Lower leg skin (tissue), 3 donors: ENCODE measurements around the gene CHD6.

Experiments used
- POLR2A ChIP-seq, 2 donors: fragments of 450-650 bp; IDR thresholded peaks; one replicate each; pipeline ENCODE4 v1.6.1; 2016 to 2017; ENCODE audit warnings: antibody characterized with exemption in 2 of 2, mild to moderate bottlenecking in 1 of 2, moderate library complexity in 1 of 2
- TF ChIP-seq, protein P1 (sequence below), 3 donors: fragments of 450-650 bp; IDR thresholded peaks; one replicate each; pipeline ENCODE4 v1.5.1; 2016; ENCODE audit warnings: antibody characterized with exemption in 3 of 3, mild to moderate bottlenecking in 3 of 3, moderate library complexity in 2 of 3

DNA sequence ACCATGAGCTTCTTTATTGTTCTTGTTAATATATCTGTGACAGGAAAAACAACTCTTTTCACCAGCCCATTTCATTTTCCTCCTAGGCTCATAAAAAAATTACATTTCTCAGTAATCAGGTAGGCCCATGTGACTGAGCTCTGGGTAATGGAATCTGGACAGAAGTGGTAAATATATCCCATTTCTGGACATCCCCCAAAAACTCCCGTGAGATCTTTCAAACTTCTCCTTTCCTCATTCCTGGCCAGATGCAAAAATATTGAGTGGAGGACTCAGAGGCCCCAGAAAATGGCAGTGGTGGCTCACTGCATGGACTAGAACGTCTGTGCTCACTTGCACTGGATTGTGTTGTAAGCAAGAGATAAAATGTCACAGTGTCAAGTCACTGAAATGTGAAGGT is 3.8 kb upstream of the CHD6 start:
- TF ChIP-seq POLR2A (IDR thresholded peaks at IDR 0.05): no peak
- TF ChIP-seq, protein P1, sequence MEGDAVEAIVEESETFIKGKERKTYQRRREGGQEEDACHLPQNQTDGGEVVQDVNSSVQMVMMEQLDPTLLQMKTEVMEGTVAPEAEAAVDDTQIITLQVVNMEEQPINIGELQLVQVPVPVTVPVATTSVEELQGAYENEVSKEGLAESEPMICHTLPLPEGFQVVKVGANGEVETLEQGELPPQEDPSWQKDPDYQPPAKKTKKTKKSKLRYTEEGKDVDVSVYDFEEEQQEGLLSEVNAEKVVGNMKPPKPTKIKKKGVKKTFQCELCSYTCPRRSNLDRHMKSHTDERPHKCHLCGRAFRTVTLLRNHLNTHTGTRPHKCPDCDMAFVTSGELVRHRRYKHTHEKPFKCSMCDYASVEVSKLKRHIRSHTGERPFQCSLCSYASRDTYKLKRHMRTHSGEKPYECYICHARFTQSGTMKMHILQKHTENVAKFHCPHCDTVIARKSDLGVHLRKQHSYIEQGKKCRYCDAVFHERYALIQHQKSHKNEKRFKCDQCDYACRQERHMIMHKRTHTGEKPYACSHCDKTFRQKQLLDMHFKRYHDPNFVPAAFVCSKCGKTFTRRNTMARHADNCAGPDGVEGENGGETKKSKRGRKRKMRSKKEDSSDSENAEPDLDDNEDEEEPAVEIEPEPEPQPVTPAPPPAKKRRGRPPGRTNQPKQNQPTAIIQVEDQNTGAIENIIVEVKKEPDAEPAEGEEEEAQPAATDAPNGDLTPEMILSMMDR (IDR thresholded peaks at IDR 0.05): no peak
